Superior temporal gyrus (tissue), 1 donor: ENCODE measurements around the gene NFKBIZ.
"Not testable (repeated sequence)": the region's sequence is repeated elsewhere in the genome, so short reads cannot be mapped to it uniquely, and the experiment has no call there.

ENCODE experiments used
- DNase-seq: peaks from one replicate; pipeline ENCODE4 v3.0.0-alpha.2; 2016; ENCODE audit errors: extremely low spot score

NFKBIZ gene

DNA sequence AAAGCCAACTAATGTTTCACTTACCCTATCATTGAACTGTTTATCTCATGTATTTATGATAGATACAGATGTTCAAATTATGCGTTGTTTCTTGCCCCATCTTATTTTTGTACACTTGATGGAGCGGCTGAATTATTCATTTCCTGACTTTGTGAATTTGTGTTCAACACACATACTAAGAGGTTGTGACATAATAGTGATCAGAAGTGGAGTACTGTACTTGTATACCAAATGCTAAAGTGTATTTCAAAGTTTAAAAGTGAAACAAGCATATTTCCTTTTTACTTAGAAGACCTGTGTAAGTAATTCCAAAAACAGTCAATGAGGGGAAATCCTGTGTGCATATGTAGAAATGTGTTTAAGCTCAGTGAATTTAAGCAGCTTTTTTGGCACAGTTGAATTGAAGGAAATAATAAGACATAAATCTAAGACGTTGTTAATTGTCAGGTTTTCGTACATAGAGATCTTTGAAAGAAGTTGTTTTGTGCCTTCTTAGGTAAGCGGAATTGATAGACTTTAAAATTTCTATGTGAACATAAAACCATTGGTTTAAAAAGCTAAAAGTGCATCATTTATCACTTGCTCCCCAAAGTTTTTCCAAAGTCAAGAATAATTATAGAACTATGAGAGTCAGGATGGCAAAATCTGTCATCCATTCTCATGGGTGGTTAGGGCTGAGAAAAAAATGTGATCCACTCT lies 1.9 kb downstream of the NFKBIZ start:
- no peak for DNase-seq

DNA sequence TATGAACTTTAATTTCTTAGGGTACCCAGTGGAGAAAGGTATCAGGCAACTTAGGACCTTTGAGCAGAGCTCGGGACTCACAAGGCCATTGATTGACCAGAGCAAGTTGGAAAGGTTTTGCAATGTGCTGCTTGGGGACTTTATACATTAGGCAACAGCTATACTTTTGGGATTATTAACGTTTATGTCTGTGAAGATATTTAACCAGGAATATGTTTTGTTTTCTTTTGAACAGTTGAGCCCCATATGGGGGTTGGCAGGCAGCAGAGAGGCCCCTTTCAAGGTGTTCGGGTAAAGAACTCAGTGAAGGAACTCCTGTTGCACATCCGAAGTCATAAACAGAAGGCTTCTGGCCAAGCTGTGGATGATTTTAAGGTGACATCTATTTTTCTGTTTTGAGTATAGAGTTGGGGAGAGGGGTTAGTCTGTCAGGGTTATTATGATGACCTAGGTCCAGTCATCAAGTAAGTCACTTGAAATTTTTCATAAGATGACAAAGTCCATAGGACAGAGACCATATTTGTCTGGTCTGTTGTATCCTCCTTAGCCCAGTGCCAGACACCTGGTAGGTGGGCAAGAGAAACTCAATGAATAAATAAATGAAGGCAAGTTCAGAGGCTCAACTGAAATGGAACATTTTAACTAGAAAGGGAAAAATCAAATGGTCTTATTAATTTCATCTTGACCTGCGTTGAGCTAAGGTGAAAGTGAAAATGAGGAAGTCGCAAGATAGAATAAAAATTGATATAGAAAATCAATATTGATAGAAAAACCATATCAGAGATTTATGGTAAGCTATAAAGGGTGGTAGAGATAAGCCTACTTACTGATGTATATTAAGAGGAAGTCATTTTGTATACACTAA lies 2.8 kb downstream of the NFKBIZ start:
- DNase-seq = no peak

DNA sequence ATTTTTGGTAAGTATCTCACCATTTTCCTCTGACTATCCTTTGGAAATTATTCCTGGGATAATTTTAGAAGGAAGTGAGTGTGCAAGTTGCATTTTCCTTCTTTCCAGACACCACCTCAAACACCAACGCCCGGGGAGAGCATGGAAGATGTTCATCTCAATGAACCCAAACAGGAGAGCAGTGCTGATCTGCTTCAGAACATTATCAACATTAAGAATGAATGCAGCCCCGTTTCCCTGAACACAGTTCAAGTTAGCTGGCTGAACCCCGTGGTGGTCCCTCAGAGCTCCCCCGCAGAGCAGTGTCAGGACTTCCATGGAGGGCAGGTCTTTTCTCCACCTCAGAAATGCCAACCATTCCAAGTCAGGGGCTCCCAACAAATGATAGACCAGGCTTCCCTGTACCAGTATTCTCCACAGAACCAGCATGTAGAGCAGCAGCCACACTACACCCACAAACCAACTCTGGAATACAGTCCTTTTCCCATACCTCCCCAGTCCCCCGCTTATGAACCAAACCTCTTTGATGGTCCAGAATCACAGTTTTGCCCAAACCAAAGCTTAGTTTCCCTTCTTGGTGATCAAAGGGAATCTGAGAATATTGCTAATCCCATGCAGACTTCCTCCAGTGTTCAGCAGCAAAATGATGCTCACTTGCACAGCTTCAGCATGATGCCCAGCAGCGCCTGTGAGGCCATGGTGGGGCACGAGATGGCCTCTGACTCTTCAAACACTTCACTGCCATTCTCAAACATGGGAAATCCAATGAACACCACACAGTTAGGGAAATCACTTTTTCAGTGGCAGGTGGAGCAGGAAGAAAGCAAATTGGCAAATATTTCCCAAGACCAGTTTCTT lies 3.9 kb downstream of the NFKBIZ start:
- DNase-seq = no peak

DNA sequence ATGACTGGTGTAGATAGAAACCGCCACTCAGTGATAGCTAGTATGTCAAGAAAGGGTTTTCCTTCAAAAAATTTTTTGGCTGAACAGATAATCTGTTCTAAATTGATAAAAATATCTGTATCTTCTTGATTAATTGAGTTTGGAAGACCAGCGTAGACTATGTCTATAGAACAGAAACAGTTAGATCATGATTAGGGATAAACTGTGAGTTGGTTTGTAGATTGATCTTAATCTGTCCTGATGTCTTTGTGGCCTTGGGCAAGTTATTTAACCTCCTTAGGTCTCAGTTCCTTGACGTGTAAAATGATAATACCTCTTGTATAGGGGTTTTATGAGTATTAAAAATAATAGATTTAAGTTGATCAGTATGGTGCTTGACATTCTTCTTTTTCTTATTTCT lies 4.7 kb downstream of the NFKBIZ start:
- no peak for DNase-seq

DNA sequence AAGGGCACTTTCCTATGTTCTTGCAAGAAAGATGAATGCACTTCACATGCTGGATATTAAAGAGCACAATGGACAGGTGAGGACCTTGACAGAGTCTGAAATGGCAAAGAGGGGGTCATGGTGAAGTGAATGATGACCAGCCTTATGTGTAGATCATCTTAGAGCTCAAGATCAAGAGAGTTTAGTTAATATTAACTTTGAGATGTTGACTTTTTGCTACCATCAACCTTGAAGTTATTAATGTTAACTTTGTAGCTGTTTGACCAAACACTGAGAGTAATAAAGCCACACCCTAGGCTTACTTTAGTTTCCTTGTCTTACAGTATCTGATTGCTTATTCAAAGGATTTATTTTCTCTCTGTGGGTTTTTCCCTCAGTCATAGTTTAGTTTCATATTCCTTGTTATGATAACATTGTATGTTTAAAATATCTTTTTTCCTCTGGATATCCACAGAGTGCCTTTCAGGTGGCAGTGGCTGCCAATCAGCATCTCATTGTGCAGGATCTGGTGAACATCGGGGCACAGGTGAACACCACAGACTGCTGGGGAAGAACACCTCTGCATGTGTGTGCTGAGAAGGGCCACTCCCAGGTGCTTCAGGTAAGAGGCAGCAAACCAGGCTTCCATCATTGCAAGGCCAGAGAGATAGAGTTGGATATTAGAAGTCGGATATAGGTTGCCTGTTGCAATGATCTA lies 5.4 kb downstream of the NFKBIZ start:
- no peak for DNase-seq

DNA sequence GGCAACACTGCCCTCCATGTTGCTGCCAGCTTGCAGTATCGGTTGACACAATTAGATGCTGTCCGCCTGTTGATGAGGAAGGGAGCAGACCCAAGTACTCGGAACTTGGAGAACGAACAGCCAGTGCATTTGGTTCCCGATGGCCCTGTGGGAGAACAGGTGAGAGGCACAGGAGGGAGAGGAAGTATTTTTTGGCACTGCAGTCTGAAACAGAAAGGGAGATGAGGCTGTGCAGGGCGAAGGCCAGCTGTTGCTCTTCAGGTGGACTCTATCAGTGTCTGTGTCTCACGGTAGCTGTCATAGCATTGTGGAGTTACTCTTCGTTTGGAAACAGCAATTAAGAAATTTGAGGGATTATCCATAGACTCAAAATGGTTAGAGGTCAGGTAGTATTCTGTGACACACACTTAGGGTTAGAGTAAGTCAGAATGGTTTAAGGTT lies 8.0 kb downstream of the NFKBIZ start:
- no peak for DNase-seq

DNA sequence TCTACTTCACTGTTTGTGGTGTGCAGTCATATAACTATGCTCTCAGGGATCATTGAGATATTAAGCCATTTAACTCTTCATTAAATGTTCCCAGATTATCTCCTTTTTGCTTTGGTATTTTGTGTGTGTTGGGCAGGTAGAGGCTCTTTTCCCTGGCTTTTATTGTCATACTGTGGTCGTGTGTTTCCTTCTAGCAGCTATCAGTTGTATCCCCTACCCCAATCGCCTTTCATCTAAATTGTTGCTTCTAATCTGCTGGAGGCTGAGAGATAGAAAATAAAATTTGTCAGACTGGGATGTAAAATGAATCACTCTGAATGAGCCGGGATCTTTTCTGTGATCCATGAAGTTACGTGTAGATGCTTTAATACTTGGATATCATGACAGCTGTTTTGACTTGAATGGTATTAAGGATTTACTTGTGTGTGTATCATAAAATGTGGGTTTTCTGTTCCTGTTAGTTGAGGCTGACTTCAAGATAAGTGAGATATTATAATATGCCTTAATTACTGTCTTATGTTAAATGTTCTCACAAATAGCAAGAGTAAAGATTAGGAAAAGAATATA lies 9.2 kb downstream of the NFKBIZ start:
- no peak for DNase-seq

DNA sequence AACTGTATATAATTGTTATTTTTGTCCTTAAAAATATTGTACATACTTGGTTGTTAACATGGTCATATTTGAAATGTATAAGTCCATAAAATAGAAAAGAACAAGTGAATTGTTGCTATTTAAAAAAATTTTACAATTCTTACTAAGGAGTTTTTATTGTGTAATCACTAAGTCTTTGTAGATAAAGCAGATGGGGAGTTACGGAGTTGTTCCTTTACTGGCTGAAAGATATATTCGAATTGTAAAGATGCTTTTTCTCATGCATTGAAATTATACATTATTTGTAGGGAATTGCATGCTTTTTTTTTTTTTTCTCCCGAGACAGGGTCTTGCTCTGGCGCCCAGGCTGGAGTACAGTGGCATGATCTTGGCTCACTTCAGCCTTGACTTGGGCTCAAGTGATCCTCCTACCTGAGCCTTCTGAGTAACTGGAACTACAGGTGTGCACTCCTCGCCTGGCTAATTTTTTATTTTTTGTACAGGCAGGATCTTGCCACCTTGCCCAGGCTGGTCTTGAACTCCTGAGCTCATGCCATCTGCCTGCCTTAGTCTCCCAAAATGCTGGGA lies 10.7 kb downstream of the NFKBIZ start:
- no peak for DNase-seq

DNA sequence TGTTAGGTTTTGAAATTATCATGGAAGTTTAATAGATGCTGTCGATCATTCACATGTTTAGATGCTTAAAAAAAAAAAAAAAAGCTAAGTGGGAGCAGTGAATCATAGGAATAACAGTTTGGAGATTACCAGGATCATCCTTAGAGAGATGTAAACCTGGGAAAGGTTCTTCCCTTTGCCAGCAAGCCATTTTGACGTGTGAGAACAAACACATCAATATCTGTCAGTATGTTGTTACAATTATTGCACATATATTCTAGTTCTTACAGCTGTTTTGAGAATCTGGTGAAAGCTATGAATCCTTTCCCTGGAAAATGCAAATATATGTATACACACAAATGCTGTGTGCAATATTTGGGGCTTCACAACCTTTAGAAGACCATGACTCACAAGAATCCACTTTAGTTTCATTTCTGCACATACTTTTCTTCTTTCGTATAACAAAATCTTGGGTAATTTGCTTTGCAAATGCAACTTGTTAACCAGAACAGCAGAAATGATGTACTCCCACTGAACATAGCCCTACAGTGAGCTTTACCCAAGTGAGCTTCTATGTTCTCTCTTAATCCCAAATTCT lies 12.0 kb downstream of the NFKBIZ start:
- DNase-seq = no peak

DNA sequence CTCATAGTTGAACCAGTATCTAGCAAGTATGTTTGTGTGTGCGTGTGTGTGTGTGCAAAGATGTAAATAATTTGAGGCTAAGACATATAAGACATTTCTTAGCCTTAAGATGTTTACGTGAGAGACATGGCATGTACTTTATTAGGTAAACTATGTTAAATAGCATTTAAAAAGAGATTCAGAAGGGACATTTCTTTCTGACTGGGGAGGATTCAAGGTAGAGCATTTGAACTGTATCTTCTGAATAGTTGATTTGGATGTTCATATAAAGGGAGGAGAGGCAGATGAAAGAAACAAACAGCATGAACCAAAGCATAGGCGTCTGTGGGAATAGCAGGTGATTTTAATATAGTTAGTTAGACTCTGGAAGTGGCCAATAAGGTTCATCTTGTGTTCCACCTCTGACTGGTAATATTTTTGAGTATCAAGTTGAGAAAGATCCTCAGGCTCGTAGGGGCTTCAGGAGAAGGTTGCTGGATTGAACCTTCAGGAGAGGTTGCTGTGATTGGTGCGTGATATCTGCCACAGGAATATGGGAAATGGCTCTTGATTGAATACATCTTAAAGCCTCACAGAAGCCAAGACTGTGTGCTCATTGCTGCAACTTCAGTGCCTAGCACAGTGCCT lies 12.6 kb downstream of the NFKBIZ start:
- no peak for DNase-seq

DNA sequence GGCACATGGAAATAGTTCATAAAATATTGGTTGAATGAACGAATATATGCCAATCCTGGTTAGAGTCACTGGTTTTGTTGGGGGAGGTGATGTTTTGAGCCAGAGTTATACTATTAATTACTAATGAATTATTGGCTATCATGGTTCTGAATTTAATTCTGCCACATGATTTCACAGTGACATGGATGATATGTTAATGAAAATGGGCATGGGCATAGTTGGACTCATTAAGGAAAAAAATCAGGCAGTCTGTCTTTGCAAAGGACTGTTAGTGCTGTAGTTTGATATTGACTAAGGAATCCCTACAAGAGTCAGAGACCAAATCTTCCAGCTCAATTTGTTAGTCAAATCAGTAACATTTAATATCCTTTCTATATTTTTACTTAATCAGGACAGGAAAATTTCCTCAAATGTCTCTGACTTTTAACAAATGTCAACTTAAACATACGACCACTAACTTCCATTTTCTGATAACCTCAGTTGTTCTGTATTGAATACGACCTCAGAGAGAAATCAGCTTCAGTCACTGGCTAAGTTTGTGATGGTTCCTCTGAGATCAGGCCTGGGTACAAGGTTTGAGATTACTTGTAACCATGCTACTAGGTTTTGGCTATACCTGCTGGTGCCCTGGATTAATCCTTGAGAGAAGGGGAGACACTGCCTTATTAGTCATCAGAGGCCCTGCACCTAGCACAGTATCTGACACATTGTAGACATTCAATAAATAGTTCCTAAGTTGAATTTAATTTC lies 13.3 kb downstream of the NFKBIZ start:
- DNase-seq = no peak

DNA sequence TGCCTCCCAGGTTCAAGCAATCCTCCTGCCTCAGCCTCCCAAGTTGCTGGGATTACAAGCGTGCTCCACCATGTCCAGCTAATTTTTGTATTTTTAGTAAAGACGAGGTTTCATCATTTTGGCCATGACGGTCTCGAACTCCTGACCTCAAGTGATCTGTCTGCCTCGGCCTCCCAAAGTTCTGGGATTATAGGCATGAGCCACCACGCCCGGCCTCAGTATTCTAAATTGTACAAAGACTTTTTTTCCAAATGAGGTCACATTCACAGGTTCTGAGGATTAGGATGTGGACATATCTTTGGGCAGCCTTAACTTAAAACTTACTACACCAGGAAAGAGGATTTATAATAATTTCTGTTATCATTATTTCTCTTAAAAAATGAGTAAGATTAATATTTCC lies 15.6 kb downstream of the NFKBIZ start:
- DNase-seq = not testable (repeated sequence)

DNA sequence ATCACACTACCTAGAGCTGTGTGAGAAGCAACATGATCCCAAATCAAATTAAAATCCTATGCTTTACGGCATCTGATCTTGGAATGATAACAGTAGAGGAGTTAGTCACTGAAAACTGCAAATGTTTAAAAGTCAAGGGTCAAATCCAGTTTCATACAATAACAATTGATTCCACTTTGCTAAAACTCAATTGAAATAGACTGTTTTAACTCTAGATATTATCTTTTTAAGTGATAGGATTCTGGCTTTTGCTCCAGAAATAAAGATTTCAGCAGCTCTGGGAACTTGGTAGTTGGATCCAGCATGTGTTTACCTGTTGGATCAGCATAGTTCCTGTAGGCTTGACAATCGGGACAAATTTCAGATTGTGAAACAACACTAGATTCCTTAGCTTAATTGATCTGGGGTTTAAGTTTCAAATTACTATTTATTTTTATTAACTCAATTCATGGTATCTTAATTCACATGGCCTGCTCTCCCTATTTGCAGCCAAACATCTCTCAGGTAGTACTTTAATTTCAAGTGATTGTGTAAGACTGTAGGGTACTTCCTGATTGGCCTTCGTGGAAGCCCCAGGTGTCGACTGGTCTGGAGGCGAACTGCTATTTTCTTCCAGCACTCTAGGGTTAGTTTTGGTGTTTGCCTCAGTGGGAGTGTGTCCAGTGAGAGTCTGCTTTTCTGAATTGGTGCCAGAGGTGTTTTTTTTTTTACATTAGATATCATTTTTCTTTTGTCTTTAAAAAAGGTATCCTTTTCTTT lies 16.6 kb downstream of the NFKBIZ start:
- no peak for DNase-seq

DNA sequence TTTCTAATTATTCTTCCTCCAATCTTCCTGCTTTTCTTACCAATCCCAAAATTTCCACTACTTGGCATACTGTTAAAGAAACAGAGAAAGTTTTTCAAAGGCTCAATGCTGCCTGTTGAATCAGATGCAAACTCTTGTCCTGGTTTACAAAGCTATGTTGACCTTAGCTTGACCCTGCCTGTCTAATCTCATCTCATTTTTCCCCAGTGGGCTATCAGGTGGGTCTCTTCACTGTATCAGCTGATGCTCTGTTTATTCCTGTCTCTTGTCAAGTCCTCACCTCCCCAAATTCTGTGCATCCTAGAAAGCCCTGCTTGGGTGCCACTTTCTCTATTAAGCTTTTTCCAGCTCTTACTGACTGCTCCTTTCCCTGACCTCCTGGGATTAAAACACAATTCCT lies 18.2 kb downstream of the NFKBIZ start:
- no peak for DNase-seq

DNA sequence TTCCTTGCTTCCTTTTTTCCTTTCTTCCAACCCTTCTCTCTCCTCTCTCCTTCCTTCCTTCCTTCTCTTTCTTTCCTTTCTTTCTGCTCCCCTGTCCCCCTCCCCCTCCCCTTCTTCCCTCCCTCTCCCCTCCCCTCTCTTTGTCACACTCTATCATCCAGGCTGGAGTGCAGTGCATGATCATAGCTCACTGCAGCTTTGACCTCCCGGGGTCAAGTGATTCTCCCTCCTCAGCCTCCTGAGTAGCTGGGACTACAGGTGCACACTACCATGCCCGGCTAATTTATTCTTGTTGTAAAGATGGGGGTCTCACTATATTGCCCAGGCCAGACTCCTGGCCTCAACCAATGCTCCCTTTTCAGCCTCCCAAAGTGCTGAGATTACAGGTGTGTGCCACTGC lies 18.7 kb downstream of the NFKBIZ start:
- DNase-seq = no peak

DNA sequence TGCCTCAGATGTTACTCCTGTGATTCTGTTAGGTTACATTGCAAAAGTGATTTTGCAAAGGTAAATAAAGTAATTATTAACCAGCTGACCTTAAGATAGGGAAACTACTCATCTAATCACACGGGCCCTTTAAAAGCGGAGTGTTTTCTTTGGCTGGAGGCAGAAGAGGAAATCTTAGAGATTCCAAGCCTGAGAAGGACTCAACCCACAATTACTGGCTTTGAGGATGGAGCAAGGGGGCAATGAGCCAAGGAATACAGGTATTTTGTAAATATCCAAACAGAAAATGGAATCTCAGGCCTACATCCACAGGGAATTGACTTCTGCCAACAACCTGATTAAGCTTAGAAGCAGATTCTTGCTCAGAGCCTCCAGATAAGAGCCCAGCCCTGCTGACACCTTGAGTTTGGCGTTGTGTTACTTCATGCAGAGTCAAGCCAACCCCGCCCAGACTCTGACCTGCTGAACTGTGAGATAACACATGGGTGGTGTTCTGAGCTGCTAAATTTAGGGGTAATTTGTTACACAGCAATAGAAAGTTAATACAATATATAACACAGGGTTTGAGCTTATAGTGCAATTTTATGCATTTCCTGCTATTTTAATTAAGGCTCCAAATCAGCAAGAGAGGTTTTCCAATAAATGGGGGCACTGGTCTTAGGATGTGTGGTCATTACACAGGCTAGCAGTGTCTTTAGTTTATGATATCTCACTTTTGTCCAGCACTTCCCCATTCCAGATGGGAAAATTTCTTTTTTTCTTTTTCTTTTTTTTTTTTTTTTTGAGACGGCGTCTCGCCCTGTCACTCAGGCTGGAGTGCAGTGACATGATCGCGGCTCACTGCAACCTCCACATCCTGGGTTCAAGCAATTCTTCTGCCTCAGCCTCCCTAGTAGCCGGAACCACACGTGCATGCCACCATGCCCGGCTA lies 19.5 kb downstream of the NFKBIZ start:
- DNase-seq = no peak

DNA sequence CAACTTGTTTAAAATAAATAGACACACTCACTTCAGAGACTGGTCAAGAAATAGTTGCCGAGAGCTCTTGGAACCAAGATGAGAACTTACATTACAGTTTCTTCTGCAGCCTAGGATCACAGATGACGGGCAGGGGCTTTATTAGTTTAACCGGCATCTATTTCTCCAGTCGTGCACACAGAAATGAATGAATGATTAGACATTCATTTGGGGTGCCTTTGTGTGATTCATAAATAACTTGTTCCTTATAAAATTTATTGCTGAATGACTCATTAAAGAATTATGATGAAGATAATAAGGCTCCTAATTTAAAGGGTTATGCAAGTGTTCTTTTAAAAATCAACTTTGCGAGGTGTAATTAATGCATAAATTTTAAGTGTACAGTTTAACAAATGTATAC lies 20.8 kb downstream of the NFKBIZ start:
- DNase-seq = no peak

DNA sequence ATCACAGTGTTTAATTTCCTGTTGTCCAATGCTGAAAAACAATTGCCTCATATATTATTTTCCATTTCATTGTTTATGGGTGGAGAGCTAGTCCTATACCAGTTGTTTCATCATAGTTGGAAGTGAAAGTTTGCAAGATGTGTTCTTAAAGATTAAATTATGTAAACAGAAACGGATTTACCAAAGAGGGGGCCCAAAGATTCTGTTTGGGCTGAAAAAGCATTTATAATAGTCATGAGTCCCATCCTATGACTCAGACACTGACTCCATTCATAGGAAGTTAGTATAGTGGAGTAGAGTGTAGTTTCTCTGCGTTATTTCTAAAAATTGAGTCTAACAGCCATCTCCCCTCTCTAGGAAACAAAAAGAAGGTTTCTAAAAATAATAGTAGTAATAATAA lies 24.3 kb downstream of the NFKBIZ start:
- DNase-seq = no peak
